IMR-90 (cell line): ENCODE data around the gene CTNND2. TPM values are rescaled to one million over a fixed set of nuclear protein-coding genes. Genes with fewer than 3 reads are reported as not detected.

ENCODE experiments used
- ATAC-seq: fragments of 200-7000 bp; cut with Tn5 transposase; 2 replicates; pipeline ENCODE4 v1.9.1; 2020; ENCODE audit warnings: low read depth, mild to moderate bottlenecking, moderate library complexity
- BruUV-seq: library from RNA; stranded (reverse); fragments of 400-500 nt; replicated peaks from 2 replicates; lab custom pipeline; 2021; lab: Mats Ljungman, UMichigan
- CTCF ChIA-PET: fragments of 300-600 bp; formaldehyde crosslinking; extraction: SDS; loops from one replicate; lab custom pipeline; 2021; ENCODE audit warnings: antibody characterized with exemption; lab: Yijun Ruan, JAX
- POLR2A ChIA-PET: fragments of 300-600 bp; sonication (Branson Sonifier 250); formaldehyde crosslinking; loops from one replicate; lab custom pipeline; 2022; ENCODE audit warnings: antibody characterized with exemption; ENCODE audit not compliant: unreplicated experiment; lab: Charles Lee
- DNase-seq: peaks from one replicate; pipeline ENCODE4 v3.0.0; 2013
- H2AFZ ChIP-seq: replicated peaks from 2 replicates; pipeline ENCODE3; 2013; ENCODE audit warnings: low read length, mild to moderate bottlenecking; ENCODE audit not compliant: poor library complexity
- H2AK5ac ChIP-seq: 2 replicates; pipeline ENCODE4 v1.6.1; 2013; ENCODE audit warnings: low read depth, low read length, inconsistent platforms
- H2AK9ac ChIP-seq: replicated peaks from 2 replicates; pipeline ENCODE3; 2013; ENCODE audit warnings: mild to moderate bottlenecking, low read depth, low read length, moderate library complexity; ENCODE audit not compliant: poor library complexity
- H2BK120ac ChIP-seq: 2 replicates; pipeline ENCODE4 v1.6.1; 2013; ENCODE audit warnings: low read depth, low read length, inconsistent platforms
- H2BK15ac ChIP-seq: 3 replicates; pipeline ENCODE4 v1.6.1; 2013; ENCODE audit warnings: low read depth, low read length, inconsistent platforms
- H2BK20ac ChIP-seq: 2 replicates; pipeline ENCODE4 v1.6.1; 2013; ENCODE audit warnings: low read depth, mild to moderate bottlenecking, inconsistent platforms, low read length, moderate library complexity
- H2BK5ac ChIP-seq: 2 replicates; pipeline ENCODE4 v1.6.1; 2013; ENCODE audit warnings: mild to moderate bottlenecking, low read depth, low read length, inconsistent platforms; ENCODE audit not compliant: poor library complexity, severe bottlenecking
- H3K14ac ChIP-seq: replicated peaks from 2 replicates; pipeline ENCODE4 v1.6.1; 2013; ENCODE audit warnings: low read depth, low read length, inconsistent platforms
- H3K18ac ChIP-seq: 2 replicates; pipeline ENCODE4 v1.6.1; 2013; ENCODE audit warnings: low read depth, low read length, control low read depth
- H3K23ac ChIP-seq: 2 replicates; pipeline ENCODE4 v1.6.1; 2013; ENCODE audit warnings: low read depth, low read length, inconsistent platforms
- H3K27ac ChIP-seq: 2 replicates; pipeline ENCODE4 v1.5.1; 2013; ENCODE audit warnings: mild to moderate bottlenecking, control low read depth, low read length; ENCODE audit not compliant: insufficient read depth
- H3K27me3 ChIP-seq: 2 replicates; pipeline ENCODE4 v1.6.1; 2013; ENCODE audit warnings: low read length; ENCODE audit not compliant: control insufficient read depth, insufficient read depth
- H3K36me3 ChIP-seq: 2 replicates; pipeline ENCODE4 v1.6.1; 2013; ENCODE audit warnings: low read length, mixed read lengths; ENCODE audit not compliant: control insufficient read depth, insufficient read depth
- H3K4ac ChIP-seq: 2 replicates; pipeline ENCODE4 v1.6.1; 2013; ENCODE audit warnings: low read depth, low read length, inconsistent platforms
- H3K4me1 ChIP-seq: 2 replicates; pipeline ENCODE4 v1.6.1; 2013; ENCODE audit warnings: low read length, mixed read lengths; ENCODE audit not compliant: control insufficient read depth, insufficient read depth
- H3K4me2 ChIP-seq: 2 replicates; pipeline ENCODE4 v1.6.1; 2013; ENCODE audit warnings: low read depth, mild to moderate bottlenecking, control low read depth, low read length, moderate library complexity
- H3K4me3 ChIP-seq: 2 replicates; pipeline ENCODE4 v1.5.1; 2013; ENCODE audit warnings: low read depth, mild to moderate bottlenecking, control low read depth, low read length, moderate library complexity; ENCODE audit not compliant: insufficient read depth
- H3K56ac ChIP-seq: 2 replicates; pipeline ENCODE4 v1.6.1; 2013; ENCODE audit warnings: low read length, inconsistent platforms; ENCODE audit not compliant: insufficient read depth; ENCODE audit errors: extremely low read depth
- H3K79me1 ChIP-seq, 2 experiments: 2 replicates each; pipeline ENCODE4 v1.6.1; 2013; ENCODE audit warnings: low read length in 2 of 2, inconsistent platforms in 1 of 2, low read depth in 1 of 2
- H3K9ac ChIP-seq: 2 replicates; pipeline ENCODE4 v1.6.1; 2013; ENCODE audit warnings: low read depth, low read length, control low read depth
- H3K9me1 ChIP-seq: 2 replicates; pipeline ENCODE4 v1.6.1; 2013; ENCODE audit warnings: low read length, inconsistent platforms; ENCODE audit not compliant: insufficient read depth
- H3K9me3 ChIP-seq: 2 replicates; pipeline ENCODE4 v1.6.1; 2013; ENCODE audit warnings: low read length; ENCODE audit not compliant: control insufficient read depth, insufficient read depth
- H4K20me1 ChIP-seq: 2 replicates; pipeline ENCODE4 v1.6.1; 2013; ENCODE audit warnings: low read length, inconsistent platforms; ENCODE audit not compliant: insufficient read depth
- H4K5ac ChIP-seq: 2 replicates; pipeline ENCODE4 v1.6.1; 2013; ENCODE audit warnings: mild to moderate bottlenecking, low read depth, low read length, control low read depth
- H4K8ac ChIP-seq, 2 experiments: 2 replicates each; pipeline ENCODE4 v1.6.1; 2013; ENCODE audit warnings: low read depth in 2 of 2, low read length in 2 of 2, control low read depth in 1 of 2, inconsistent platforms in 1 of 2
- H4K91ac ChIP-seq: 2 replicates; pipeline ENCODE4 v1.6.1; 2013; ENCODE audit warnings: low read depth, low read length, inconsistent platforms; ENCODE audit not compliant: insufficient read depth
- BHLHE40 ChIP-seq: fragments of 150-350 bp; IDR thresholded peaks from 2 replicates; pipeline ENCODE4 v1.6.1; 2016; ENCODE audit warnings: mild to moderate bottlenecking, low read depth, low read length
- CHD1 ChIP-seq: IDR thresholded peaks from 2 replicates; pipeline ENCODE4 v1.6.1; 2012; ENCODE audit warnings: low read depth, low read length, improper control_type of control experiment
- MAFK ChIP-seq: IDR thresholded peaks from 2 replicates; pipeline ENCODE4 v1.6.1; 2012; ENCODE audit warnings: low read depth, low read length, improper control_type of control experiment
- RCOR1 ChIP-seq: IDR thresholded peaks from 2 replicates; pipeline ENCODE4 v1.6.1; 2012; ENCODE audit warnings: mild to moderate bottlenecking, low read length, improper control_type of control experiment; ENCODE audit not compliant: insufficient replicate concordance
- WGBS, 2 experiments: methylation state at CpG; one replicate each; pipeline versions ENCODE4 v1.1.5 to v1.1.7; 2013; ENCODE audit warnings: missing lambda C conversion rate in 2 of 2; ENCODE audit not compliant: insufficient read length in 1 of 2; ENCODE audit errors: extremely low coverage in 2 of 2; 5-methylcytosine and 5-hydroxymethylcytosine counted together
- dilution Hi-C: fragments of 300-500 bp; cut with HindIII; formaldehyde crosslinking; loops from one replicate; pipeline ENCODE4 v1.14.3; 2018; ENCODE audit warnings: low sequenced_read_pairs; ENCODE audit not compliant: unreplicated experiment
- in situ Hi-C: fragments of 300-500 bp; cut with MboI; formaldehyde crosslinking; loops from 3 replicates; pipeline ENCODE4 v1.14.3; 2019; ENCODE audit warnings: low sequenced_read_pairs, inconsistent platforms, mixed read lengths
- intact Hi-C: fragments of 100-400 bp; cut with micrococcal nuclease; formaldehyde crosslinking; loops from 2 replicates; pipeline ENCODE4 v1.10.0; 2022
- polyA plus RNA-seq, 3 experiments: library from polyadenylated mRNA; depleted of rRNA; stranded (reverse); fragments of >200 nt; gene quantifications; 2 replicates each; pipeline ENCODE4 v1.2.3, GENCODE V29; 2012; ENCODE audit warnings: low replicate concordance in 1 of 3
- total RNA-seq: library from RNA; depleted of rRNA; stranded (reverse); fragments of >200 nt; gene quantifications from 2 replicates; pipeline ENCODE4 v1.2.3, GENCODE V29; 2012
- TF ChIP-seq, protein P1 (sequence below): fragments of 150-350 bp; IDR thresholded peaks from 2 replicates; pipeline ENCODE4 v1.6.1; 2017; ENCODE audit warnings: mild to moderate bottlenecking, antibody characterized with exemption, low read length, low read depth

CTNND2 gene
- total and polyA plus RNA-seq, 2 of the 4 experiments (the other 2 are of a cell fraction) = not detected

DNA sequence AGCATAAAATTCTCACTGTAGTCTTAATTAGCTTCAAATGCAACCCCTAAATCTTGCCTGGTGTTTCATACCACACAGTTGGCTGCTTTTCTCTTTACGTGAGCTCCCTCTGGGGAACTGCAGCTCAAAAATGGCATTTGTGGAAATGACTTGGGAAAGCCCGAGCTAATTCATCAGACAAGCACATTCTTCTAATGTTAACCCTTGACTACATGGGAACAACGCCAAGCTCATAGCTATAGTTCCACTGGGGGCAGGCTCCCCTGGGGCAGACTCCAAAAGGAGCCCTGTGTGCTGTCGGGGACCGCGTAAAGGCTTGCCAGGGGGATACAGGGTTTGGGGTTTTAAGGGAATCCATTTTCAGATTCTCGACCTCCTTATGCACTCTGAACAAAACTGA, 841.8 kb downstream of the CTNND2 start:
- in situ Hi-C loops (no loop called here), dilution Hi-C loops (no loop called here), intact Hi-C loops (loop anchor here (5.0 kb wide), 1 partner anchor 200 kb away; no protein-coding TSS in a partner anchor)
- Histone ChIP-seq H2BK15ac (no peak overlapping the region), H2AFZ (peak overlapping the region; percentile 56), H3K18ac (no peak overlapping the region), H4K91ac (no peak overlapping the region), H3K4ac (no peak overlapping the region), H2AK9ac (no peak overlapping the region), H3K23ac (no peak overlapping the region), H3K4me1 (no peaks in the 10 kb centered on the region), H3K27me3 (peaks cover 8% of the 10 kb centered on the region), H3K79me1 (no peaks in the 10 kb centered on the region), H3K4me3 (no peak overlapping the region), H4K5ac (no peak overlapping the region), H3K9me3 (no peaks in the 10 kb centered on the region), H4K20me1 (no peaks in the 10 kb centered on the region), H3K27ac (no peak overlapping the region), H3K36me3 (no peaks in the 10 kb centered on the region), H3K56ac (no peak overlapping the region), H2BK120ac (no peak overlapping the region), H4K8ac (no peak overlapping the region), H3K9ac (no peak overlapping the region), H3K14ac (no peak overlapping the region), H2BK20ac (no peak overlapping the region), H3K9me1 (no peaks in the 10 kb centered on the region), H2AK5ac (no peak overlapping the region), H2BK5ac (no peak overlapping the region), H3K4me2 (0 out of 2 replicates have a peak overlapping the region, but pooled peaks have one; percentile 27)
- no TSS peak for BruUV-seq
- peak; percentile 2 for DNase-seq
- no peak; the same call in 1 of the 2 replicates for ATAC-seq
- no peak for TF ChIP-seq RCOR1
- no peak for TF ChIP-seq MAFK
- TF ChIP-seq, protein P1, sequence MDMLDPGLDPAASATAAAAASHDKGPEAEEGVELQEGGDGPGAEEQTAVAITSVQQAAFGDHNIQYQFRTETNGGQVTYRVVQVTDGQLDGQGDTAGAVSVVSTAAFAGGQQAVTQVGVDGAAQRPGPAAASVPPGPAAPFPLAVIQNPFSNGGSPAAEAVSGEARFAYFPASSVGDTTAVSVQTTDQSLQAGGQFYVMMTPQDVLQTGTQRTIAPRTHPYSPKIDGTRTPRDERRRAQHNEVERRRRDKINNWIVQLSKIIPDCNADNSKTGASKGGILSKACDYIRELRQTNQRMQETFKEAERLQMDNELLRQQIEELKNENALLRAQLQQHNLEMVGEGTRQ = no peak
- TF ChIP-seq CHD1 = no peak
- TF ChIP-seq BHLHE40 = no peak
- no CpG with 5 or more reads among the region's 7 CpGs for WGBS, 2 experiments
- CTCF ChIA-PET = no interaction called here
- POLR2A ChIA-PET = no interaction called here
